ENCODE data around the gene NINL.

GRCh38 chr20:25541676-25542075, 43.7 kb downstream of the NINL start:
- TF ChIP-seq YY1 (IDR thresholded peaks at IDR 0.05; ENCODE audit: insufficient read depth, insufficient read length) (no peak), ZNF274 (IDR thresholded peaks at IDR 0.05; ENCODE audit: low read depth, low read length) (no peak), SUZ12 (IDR thresholded peaks at IDR 0.05; ENCODE audit: extremely low read depth, insufficient read depth, insufficient read length) (no peak)
